GM23338 (cell line): ENCODE results near the gene SCN7A.

Source experiments
- CTCF ChIP-seq, 2 experiments: fragments of 200-600 bp in 1 of 2; sonication (generic) in 1 of 2; conservative IDR thresholded peaks; 2 replicates each; pipeline versions ENCODE4 v1.5.1 to v1.6.1; 2016 to 2017; ENCODE audit warnings: antibody characterized with exemption in 2 of 2, low read depth in 2 of 2, mild to moderate bottlenecking in 2 of 2, moderate library complexity in 1 of 2
- ETS1 ChIP-seq: IDR thresholded peaks from 2 replicates; pipeline ENCODE4 v1.6.1; 2016; ENCODE audit warnings: antibody characterized with exemption
- EZH2 ChIP-seq: fragments of 200-600 bp; sonication (generic); IDR thresholded peaks from one replicate; pipeline ENCODE4 v1.8.0; 2017; ENCODE audit warnings: antibody characterized with exemption, mild to moderate bottlenecking, low read depth; ENCODE audit not compliant: unreplicated experiment
- EZH2phosphoT487 ChIP-seq: fragments of 200-600 bp; sonication (generic); IDR thresholded peaks from one replicate; pipeline ENCODE4 v1.8.1; 2018; ENCODE audit warnings: antibody characterized with exemption; ENCODE audit not compliant: unreplicated experiment
- JUNB ChIP-seq: IDR thresholded peaks from one replicate; pipeline ENCODE4 v1.6.1; 2016; ENCODE audit warnings: antibody characterized with exemption; ENCODE audit not compliant: unreplicated experiment
- POLR2AphosphoS5 ChIP-seq: IDR thresholded peaks from 2 replicates; pipeline ENCODE4 v1.6.1; 2016; ENCODE audit warnings: antibody characterized with exemption, low read depth

DNA sequence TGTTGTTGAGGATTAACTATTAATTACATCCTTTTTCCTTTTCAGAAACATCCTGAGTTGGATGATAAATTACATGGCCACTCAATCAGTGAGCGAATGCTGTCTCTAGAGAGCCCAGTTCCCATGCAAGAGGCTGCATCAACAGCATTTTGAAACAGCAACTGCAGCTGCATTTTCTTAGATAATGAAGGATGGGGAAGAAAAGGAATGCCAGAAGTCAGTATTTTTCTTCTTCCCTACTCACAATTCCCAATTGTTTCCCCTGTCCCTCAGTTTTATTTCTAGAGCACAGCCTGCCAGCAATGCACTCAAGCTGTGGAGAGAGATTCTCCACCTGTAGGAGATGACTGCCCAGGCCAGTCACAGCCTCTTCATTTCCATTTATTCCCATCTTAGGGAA is 6.9 kb downstream of the SCN7A start:
- TF ChIP-seq JUNB (no peak), CTCF (conservative IDR thresholded peaks at IDR 0.05; ENCODE audit: low read depth in 2 of 2) (no peak), EZH2phosphoT487 (no peak), ETS1 (no peak), EZH2 (no peak), POLR2AphosphoS5 (no peak)
